A673 (cell line): ENCODE measurements around the gene NFU1.

Source experiments
- EZH2 ChIP-seq: fragments of 200-600 bp; sonication (generic); IDR thresholded peaks from 2 replicates; pipeline ENCODE4 v1.6.1; 2017; ENCODE audit warnings: borderline replicate concordance, low read depth, mild to moderate bottlenecking, mixed read lengths, antibody characterized with exemption, low read length; ENCODE audit not compliant: poor library complexity, severe bottlenecking
- TF ChIP-seq, protein P1 (sequence below): fragments of 300-800, 200-600 bp; sonication (generic); conservative IDR thresholded peaks from 2 replicates; pipeline ENCODE4 v1.5.1; 2017; ENCODE audit warnings: low read depth, mild to moderate bottlenecking, antibody characterized with exemption, low read length, moderate library complexity, mixed read lengths

DNA sequence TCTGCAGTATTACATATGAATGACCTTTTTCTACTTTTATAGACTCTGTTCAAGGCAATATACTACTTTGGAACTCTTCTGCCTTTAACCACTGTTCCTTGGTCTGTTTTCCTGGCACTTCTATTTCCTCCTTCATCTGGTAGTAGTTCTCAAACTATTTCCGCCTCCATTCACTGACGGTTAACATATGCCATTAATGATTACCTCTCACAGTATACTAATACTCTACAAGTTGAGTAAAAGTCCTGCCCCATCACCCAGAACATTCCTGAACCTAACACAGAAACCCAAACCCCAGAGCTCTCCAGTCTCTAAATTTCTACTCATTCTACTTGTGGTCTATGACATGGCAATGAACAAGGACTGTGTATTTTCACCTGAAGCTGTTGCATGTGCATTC is 54.7 kb downstream of the NFU1 start:
- TF ChIP-seq, protein P1, sequence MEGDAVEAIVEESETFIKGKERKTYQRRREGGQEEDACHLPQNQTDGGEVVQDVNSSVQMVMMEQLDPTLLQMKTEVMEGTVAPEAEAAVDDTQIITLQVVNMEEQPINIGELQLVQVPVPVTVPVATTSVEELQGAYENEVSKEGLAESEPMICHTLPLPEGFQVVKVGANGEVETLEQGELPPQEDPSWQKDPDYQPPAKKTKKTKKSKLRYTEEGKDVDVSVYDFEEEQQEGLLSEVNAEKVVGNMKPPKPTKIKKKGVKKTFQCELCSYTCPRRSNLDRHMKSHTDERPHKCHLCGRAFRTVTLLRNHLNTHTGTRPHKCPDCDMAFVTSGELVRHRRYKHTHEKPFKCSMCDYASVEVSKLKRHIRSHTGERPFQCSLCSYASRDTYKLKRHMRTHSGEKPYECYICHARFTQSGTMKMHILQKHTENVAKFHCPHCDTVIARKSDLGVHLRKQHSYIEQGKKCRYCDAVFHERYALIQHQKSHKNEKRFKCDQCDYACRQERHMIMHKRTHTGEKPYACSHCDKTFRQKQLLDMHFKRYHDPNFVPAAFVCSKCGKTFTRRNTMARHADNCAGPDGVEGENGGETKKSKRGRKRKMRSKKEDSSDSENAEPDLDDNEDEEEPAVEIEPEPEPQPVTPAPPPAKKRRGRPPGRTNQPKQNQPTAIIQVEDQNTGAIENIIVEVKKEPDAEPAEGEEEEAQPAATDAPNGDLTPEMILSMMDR: no peak
- TF ChIP-seq EZH2: no peak
